IMR-90 (cell line): ENCODE data around the gene SSH2. TPM values are rescaled to one million over a fixed set of nuclear protein-coding genes. Genes with fewer than 3 reads are reported as not detected.

Source experiments
- ATAC-seq: fragments of 200-7000 bp; cut with Tn5 transposase; 2 replicates; pipeline ENCODE4 v1.9.1; 2020; ENCODE audit warnings: low read depth, mild to moderate bottlenecking, moderate library complexity
- BruUV-seq: library from RNA; stranded (reverse); fragments of 400-500 nt; replicated peaks from 2 replicates; lab custom pipeline; 2021; lab: Mats Ljungman, UMichigan
- CTCF ChIA-PET: fragments of 300-600 bp; formaldehyde crosslinking; extraction: SDS; loops from one replicate; lab custom pipeline; 2021; ENCODE audit warnings: antibody characterized with exemption; lab: Yijun Ruan, JAX
- POLR2A ChIA-PET: fragments of 300-600 bp; sonication (Branson Sonifier 250); formaldehyde crosslinking; loops from one replicate; lab custom pipeline; 2022; ENCODE audit warnings: antibody characterized with exemption; ENCODE audit not compliant: unreplicated experiment; lab: Charles Lee
- DNase-seq: peaks from one replicate; pipeline ENCODE4 v3.0.0; 2013
- H2AFZ ChIP-seq: replicated peaks from 2 replicates; pipeline ENCODE3; 2013; ENCODE audit warnings: low read length, mild to moderate bottlenecking; ENCODE audit not compliant: poor library complexity
- H2AK5ac ChIP-seq: 2 replicates; pipeline ENCODE4 v1.6.1; 2013; ENCODE audit warnings: low read depth, low read length, inconsistent platforms
- H2AK9ac ChIP-seq: replicated peaks from 2 replicates; pipeline ENCODE3; 2013; ENCODE audit warnings: mild to moderate bottlenecking, low read depth, low read length, moderate library complexity; ENCODE audit not compliant: poor library complexity
- H2BK120ac ChIP-seq: 2 replicates; pipeline ENCODE4 v1.6.1; 2013; ENCODE audit warnings: low read depth, low read length, inconsistent platforms
- H2BK15ac ChIP-seq: 3 replicates; pipeline ENCODE4 v1.6.1; 2013; ENCODE audit warnings: low read depth, low read length, inconsistent platforms
- H2BK20ac ChIP-seq: 2 replicates; pipeline ENCODE4 v1.6.1; 2013; ENCODE audit warnings: low read depth, mild to moderate bottlenecking, inconsistent platforms, low read length, moderate library complexity
- H2BK5ac ChIP-seq: 2 replicates; pipeline ENCODE4 v1.6.1; 2013; ENCODE audit warnings: mild to moderate bottlenecking, low read depth, low read length, inconsistent platforms; ENCODE audit not compliant: poor library complexity, severe bottlenecking
- H3K14ac ChIP-seq: replicated peaks from 2 replicates; pipeline ENCODE4 v1.6.1; 2013; ENCODE audit warnings: low read depth, low read length, inconsistent platforms
- H3K18ac ChIP-seq: 2 replicates; pipeline ENCODE4 v1.6.1; 2013; ENCODE audit warnings: low read depth, low read length, control low read depth
- H3K23ac ChIP-seq: 2 replicates; pipeline ENCODE4 v1.6.1; 2013; ENCODE audit warnings: low read depth, low read length, inconsistent platforms
- H3K27ac ChIP-seq: 2 replicates; pipeline ENCODE4 v1.5.1; 2013; ENCODE audit warnings: mild to moderate bottlenecking, control low read depth, low read length; ENCODE audit not compliant: insufficient read depth
- H3K27me3 ChIP-seq: 2 replicates; pipeline ENCODE4 v1.6.1; 2013; ENCODE audit warnings: low read length; ENCODE audit not compliant: control insufficient read depth, insufficient read depth
- H3K36me3 ChIP-seq: 2 replicates; pipeline ENCODE4 v1.6.1; 2013; ENCODE audit warnings: low read length, mixed read lengths; ENCODE audit not compliant: control insufficient read depth, insufficient read depth
- H3K4ac ChIP-seq: 2 replicates; pipeline ENCODE4 v1.6.1; 2013; ENCODE audit warnings: low read depth, low read length, inconsistent platforms
- H3K4me1 ChIP-seq: 2 replicates; pipeline ENCODE4 v1.6.1; 2013; ENCODE audit warnings: low read length, mixed read lengths; ENCODE audit not compliant: control insufficient read depth, insufficient read depth
- H3K4me2 ChIP-seq: 2 replicates; pipeline ENCODE4 v1.6.1; 2013; ENCODE audit warnings: low read depth, mild to moderate bottlenecking, control low read depth, low read length, moderate library complexity
- H3K4me3 ChIP-seq: 2 replicates; pipeline ENCODE4 v1.5.1; 2013; ENCODE audit warnings: low read depth, mild to moderate bottlenecking, control low read depth, low read length, moderate library complexity; ENCODE audit not compliant: insufficient read depth
- H3K56ac ChIP-seq: 2 replicates; pipeline ENCODE4 v1.6.1; 2013; ENCODE audit warnings: low read length, inconsistent platforms; ENCODE audit not compliant: insufficient read depth; ENCODE audit errors: extremely low read depth
- H3K79me1 ChIP-seq, 2 experiments: 2 replicates each; pipeline ENCODE4 v1.6.1; 2013; ENCODE audit warnings: low read length in 2 of 2, inconsistent platforms in 1 of 2, low read depth in 1 of 2
- H3K9ac ChIP-seq: 2 replicates; pipeline ENCODE4 v1.6.1; 2013; ENCODE audit warnings: low read depth, low read length, control low read depth
- H3K9me1 ChIP-seq: 2 replicates; pipeline ENCODE4 v1.6.1; 2013; ENCODE audit warnings: low read length, inconsistent platforms; ENCODE audit not compliant: insufficient read depth
- H3K9me3 ChIP-seq: 2 replicates; pipeline ENCODE4 v1.6.1; 2013; ENCODE audit warnings: low read length; ENCODE audit not compliant: control insufficient read depth, insufficient read depth
- H4K20me1 ChIP-seq: 2 replicates; pipeline ENCODE4 v1.6.1; 2013; ENCODE audit warnings: low read length, inconsistent platforms; ENCODE audit not compliant: insufficient read depth
- H4K5ac ChIP-seq: 2 replicates; pipeline ENCODE4 v1.6.1; 2013; ENCODE audit warnings: mild to moderate bottlenecking, low read depth, low read length, control low read depth
- H4K8ac ChIP-seq, 2 experiments: 2 replicates each; pipeline ENCODE4 v1.6.1; 2013; ENCODE audit warnings: low read depth in 2 of 2, low read length in 2 of 2, control low read depth in 1 of 2, inconsistent platforms in 1 of 2
- H4K91ac ChIP-seq: 2 replicates; pipeline ENCODE4 v1.6.1; 2013; ENCODE audit warnings: low read depth, low read length, inconsistent platforms; ENCODE audit not compliant: insufficient read depth
- CEBPB ChIP-seq: IDR thresholded peaks from 2 replicates; pipeline ENCODE4 v1.6.1; 2012; ENCODE audit warnings: low read depth, low read length, improper control_type of control experiment
- CHD1 ChIP-seq: IDR thresholded peaks from 2 replicates; pipeline ENCODE4 v1.6.1; 2012; ENCODE audit warnings: low read depth, low read length, improper control_type of control experiment
- ELK1 ChIP-seq: fragments of 150-350 bp; IDR thresholded peaks from 2 replicates; pipeline ENCODE4 v1.6.1; 2016; ENCODE audit warnings: low read depth, mild to moderate bottlenecking, low read length, moderate library complexity, borderline replicate concordance
- MAFK ChIP-seq: IDR thresholded peaks from 2 replicates; pipeline ENCODE4 v1.6.1; 2012; ENCODE audit warnings: low read depth, low read length, improper control_type of control experiment
- MAZ ChIP-seq: IDR thresholded peaks from 2 replicates; pipeline ENCODE4 v1.6.1; 2012; ENCODE audit warnings: low read depth, mild to moderate bottlenecking, low read length, improper control_type of control experiment, moderate library complexity, borderline replicate concordance
- MXI1 ChIP-seq: IDR thresholded peaks from 2 replicates; pipeline ENCODE4 v1.6.1; 2012; ENCODE audit warnings: low read depth, mild to moderate bottlenecking, low read length, moderate library complexity, borderline replicate concordance
- NFE2L2 ChIP-seq: fragments of 150-350 bp; IDR thresholded peaks from 2 replicates; pipeline ENCODE4 v1.6.1; 2016; ENCODE audit warnings: low read depth, mild to moderate bottlenecking, low read length
- POLR2A ChIP-seq: IDR thresholded peaks from 2 replicates; pipeline ENCODE4 v1.6.1; 2012; ENCODE audit warnings: mild to moderate bottlenecking, low read depth, low read length
- RCOR1 ChIP-seq: IDR thresholded peaks from 2 replicates; pipeline ENCODE4 v1.6.1; 2012; ENCODE audit warnings: mild to moderate bottlenecking, low read length, improper control_type of control experiment; ENCODE audit not compliant: insufficient replicate concordance
- RFX5 ChIP-seq: IDR thresholded peaks from 2 replicates; pipeline ENCODE4 v1.8.0; 2012; ENCODE audit warnings: low read depth, mild to moderate bottlenecking, low read length, moderate library complexity
- SMC3 ChIP-seq: fragments of 150-350 bp; IDR thresholded peaks from 2 replicates; pipeline ENCODE4 v1.6.1; 2016; ENCODE audit warnings: low read depth, mild to moderate bottlenecking, antibody characterized with exemption, low read length, moderate library complexity
- WGBS, 2 experiments: methylation state at CpG; one replicate each; pipeline versions ENCODE4 v1.1.5 to v1.1.7; 2013; ENCODE audit warnings: missing lambda C conversion rate in 2 of 2; ENCODE audit not compliant: insufficient read length in 1 of 2; ENCODE audit errors: extremely low coverage in 2 of 2; 5-methylcytosine and 5-hydroxymethylcytosine counted together
- dilution Hi-C: fragments of 300-500 bp; cut with HindIII; formaldehyde crosslinking; loops from one replicate; pipeline ENCODE4 v1.14.3; 2018; ENCODE audit warnings: low sequenced_read_pairs; ENCODE audit not compliant: unreplicated experiment
- in situ Hi-C: fragments of 300-500 bp; cut with MboI; formaldehyde crosslinking; loops from 3 replicates; pipeline ENCODE4 v1.14.3; 2019; ENCODE audit warnings: low sequenced_read_pairs, inconsistent platforms, mixed read lengths
- intact Hi-C: fragments of 100-400 bp; cut with micrococcal nuclease; formaldehyde crosslinking; loops from 2 replicates; pipeline ENCODE4 v1.10.0; 2022
- polyA plus RNA-seq, 3 experiments: library from polyadenylated mRNA; depleted of rRNA; stranded (reverse); fragments of >200 nt; gene quantifications; 2 replicates each; pipeline ENCODE4 v1.2.3, GENCODE V29; 2012; ENCODE audit warnings: low replicate concordance in 1 of 3
- total RNA-seq: library from RNA; depleted of rRNA; stranded (reverse); fragments of >200 nt; gene quantifications from 2 replicates; pipeline ENCODE4 v1.2.3, GENCODE V29; 2012

The SSH2 gene
- total and polyA plus RNA-seq, 2 of the 4 experiments (the other 2 are of a cell fraction), result 9.3 TPM

- dilution Hi-C loops (no loop called here), in situ Hi-C loops (no loop called here), intact Hi-C loops (no loop called here)
- H3K4ac ChIP-seq, result no peak overlapping the region
- no peak overlapping the region for H3K23ac ChIP-seq
- H2BK20ac ChIP-seq, result no peak overlapping the region
- H2BK15ac ChIP-seq, result no peak overlapping the region
- H2AK9ac ChIP-seq, result no peak overlapping the region
- H3K36me3 ChIP-seq, result peaks cover 6% of the 10 kb centered on the region
- peaks cover 4% of the 10 kb centered on the region; the same call in 1 of the 2 replicates for H4K20me1 ChIP-seq
- no peak overlapping the region for H2BK5ac ChIP-seq
- peaks cover 12% of the 10 kb centered on the region for H3K4me1 ChIP-seq
- no peak overlapping the region for H2BK120ac ChIP-seq
- no peak overlapping the region for H3K4me2 ChIP-seq
- BruUV-seq, result no TSS peak
- no peak overlapping the region for H3K18ac ChIP-seq
- no peak overlapping the region for H2AFZ ChIP-seq
- POLR2A ChIA-PET, result no interaction called here
- H3K4me3 ChIP-seq, result no peak overlapping the region
- H4K91ac ChIP-seq, result no peak overlapping the region
- peaks cover 18% of the 10 kb centered on the region for H3K9me1 ChIP-seq
- no peak overlapping the region for H3K14ac ChIP-seq
- H3K9ac ChIP-seq, result no peak overlapping the region
- no peaks in the 10 kb centered on the region for H3K9me3 ChIP-seq
- no peak overlapping the region for H3K56ac ChIP-seq
- CTCF ChIA-PET, result no interaction called here
- peaks cover 0 to 14% of the 10 kb centered on the region in 2 experiments; a peak in 2 of 4 replicates for H3K79me1 ChIP-seq
- no peaks in the 10 kb centered on the region for H3K27me3 ChIP-seq
- ATAC-seq (no peak), DNase-seq (peak; percentile 35)
- no peak overlapping the region for H2AK5ac ChIP-seq
- H4K5ac ChIP-seq, result no peak overlapping the region
- TF ChIP-seq SMC3, result no peak
- TF ChIP-seq MXI1, result no peak
- TF ChIP-seq MAFK, result no peak
- no peak for TF ChIP-seq RCOR1
- no peak for TF ChIP-seq CHD1
- TF ChIP-seq RFX5, result no peak
- TF ChIP-seq CEBPB, result no peak
- no peak for TF ChIP-seq POLR2A
- TF ChIP-seq NFE2L2, result no peak
- TF ChIP-seq ELK1, result no peak
- no peak for TF ChIP-seq MAZ
- H3K27ac ChIP-seq, result no peak overlapping the region
- no peak overlapping the region for H4K8ac ChIP-seq
- 83% methylated on average over 1 of the region's 8 CpGs; no CpG with 5 or more reads in 1 of the 2 experiments for WGBS, 2 experiments
Measured at GRCh38 chr17:29625037-29625750, 304.8 kb downstream of the SSH2 start.
